Neural cell (in vitro differentiated cells): ENCODE data around the gene CPAMD8. TPM values are rescaled to one million over a fixed set of nuclear protein-coding genes. Genes with fewer than 3 reads are reported as not detected.

Source experiments
- H2AFZ ChIP-seq: fragments of 200-600, 300-800 bp; sonication (generic), shearing (Covaris generic); 2 replicates; pipeline ENCODE4 v1.6.0; 2014; ENCODE audit warnings: low read depth, mild to moderate bottlenecking, antibody characterized with exemption, low read length, moderate library complexity
- H3F3A ChIP-seq: fragments of 200-600 bp; shearing (Covaris generic); 2 replicates; pipeline ENCODE4 v1.6.1; 2016; ENCODE audit warnings: mild to moderate bottlenecking, moderate library complexity, mixed read lengths, antibody characterized with exemption, low read length; ENCODE audit not compliant: insufficient read depth, poor library complexity, severe bottlenecking
- H3K27ac ChIP-seq: fragments of 200-600, 300-800 bp; sonication (generic), shearing (Covaris generic); 2 replicates; pipeline ENCODE4 v1.5.1; 2014; ENCODE audit warnings: mild to moderate bottlenecking, low read length, moderate library complexity
- H3K27me3 ChIP-seq: fragments of 300-800, 200-600 bp; sonication (generic), shearing (Covaris generic); 2 replicates; pipeline ENCODE4 v1.6.0; 2014; ENCODE audit warnings: mild to moderate bottlenecking, low read depth, low read length, moderate library complexity; ENCODE audit not compliant: insufficient read depth
- H3K36me3 ChIP-seq: fragments of 300-800, 200-600 bp; sonication (generic), shearing (Covaris generic); 2 replicates; pipeline ENCODE4 v1.5.1; 2014; ENCODE audit warnings: mild to moderate bottlenecking, antibody characterized with exemption, low read length, moderate library complexity; ENCODE audit not compliant: insufficient read depth
- H3K4me2 ChIP-seq: fragments of 300-800, 200-600 bp; sonication (generic), shearing (Covaris generic); 2 replicates; pipeline ENCODE4 v1.6.0; 2014; ENCODE audit warnings: mild to moderate bottlenecking, low read length
- H3K4me3 ChIP-seq: fragments of 300-800, 200-600 bp; sonication (generic), shearing (Covaris generic); 2 replicates; pipeline ENCODE4 v1.5.1; 2014; ENCODE audit warnings: mild to moderate bottlenecking, low read length, moderate library complexity
- H3K79me2 ChIP-seq: fragments of 200-600 bp; shearing (Covaris generic); replicated peaks from 2 replicates; pipeline ENCODE4 v1.6.0; 2014; ENCODE audit warnings: mild to moderate bottlenecking, low read length, moderate library complexity; ENCODE audit not compliant: insufficient read depth
- H3K9ac ChIP-seq: fragments of 300-800, 200-600 bp; sonication (generic), shearing (Covaris generic); 2 replicates; pipeline ENCODE4 v1.6.1; 2016; ENCODE audit warnings: mild to moderate bottlenecking, low read length, mixed read lengths
- H3K9me2 ChIP-seq: fragments of 200-600 bp; shearing (Covaris generic); 2 replicates; pipeline ENCODE4 v1.6.1; 2016; ENCODE audit warnings: mild to moderate bottlenecking, low read length, mixed read lengths; ENCODE audit not compliant: insufficient read depth
- H3K9me3 ChIP-seq: fragments of 200-600, 300-800 bp; sonication (generic), shearing (Covaris generic); 2 replicates; pipeline ENCODE4 v1.6.1; 2016; ENCODE audit warnings: mild to moderate bottlenecking, mixed run types, low read length, moderate library complexity, mixed read lengths
- H4K20me1 ChIP-seq: fragments of 200-600 bp; shearing (Covaris generic); 2 replicates; pipeline ENCODE4 v1.6.1; 2016; ENCODE audit warnings: mild to moderate bottlenecking, mixed run types; ENCODE audit not compliant: insufficient read depth
- CTCF ChIP-seq: fragments of 450-650 bp; IDR thresholded peaks from 2 replicates; pipeline ENCODE4 v1.5.1; 2014; ENCODE audit warnings: antibody characterized with exemption, mild to moderate bottlenecking, moderate library complexity; ENCODE audit not compliant: poor library complexity, severe bottlenecking
- EP300 ChIP-seq: fragments of 450-650 bp; conservative IDR thresholded peaks from 2 replicates; pipeline ENCODE4 v1.6.1; 2014; ENCODE audit warnings: antibody characterized with exemption, mild to moderate bottlenecking, moderate library complexity; ENCODE audit not compliant: poor library complexity, severe bottlenecking
- EZH2 ChIP-seq: fragments of 200-600, 300-800 bp; shearing (Covaris generic), sonication (generic); IDR thresholded peaks from 2 replicates; pipeline ENCODE4 v1.6.1; 2014; ENCODE audit warnings: antibody characterized with exemption, low read length, borderline replicate concordance, mild to moderate bottlenecking; ENCODE audit not compliant: insufficient read depth, poor library complexity, severe bottlenecking
- MXI1 ChIP-seq: fragments of 450-650 bp; conservative IDR thresholded peaks from 2 replicates; pipeline ENCODE4 v1.6.1; 2014; ENCODE audit warnings: antibody characterized with exemption, mild to moderate bottlenecking; ENCODE audit not compliant: poor library complexity, severe bottlenecking
- POLR2AphosphoS5 ChIP-seq: IDR thresholded peaks from 2 replicates; pipeline ENCODE4 v1.6.1; 2012
- RAD21 ChIP-seq: fragments of 450-650 bp; conservative IDR thresholded peaks from 2 replicates; pipeline ENCODE4 v1.6.1; 2014; ENCODE audit warnings: antibody characterized with exemption, mild to moderate bottlenecking, moderate library complexity
- SMC3 ChIP-seq: fragments of 450-650 bp; conservative IDR thresholded peaks from 2 replicates; pipeline ENCODE4 v1.6.1; 2014; ENCODE audit warnings: antibody characterized with exemption, mild to moderate bottlenecking, moderate library complexity; ENCODE audit not compliant: poor library complexity
- TAF1 ChIP-seq: IDR thresholded peaks from 2 replicates; pipeline ENCODE4 v1.6.1; 2012; ENCODE audit warnings: low read depth
- polyA plus RNA-seq: library from polyadenylated mRNA; depleted of rRNA; stranded (reverse); fragments of >200 nt; gene quantifications from 2 replicates; pipeline ENCODE4 v1.2.3, GENCODE V29; 2014
- TF ChIP-seq, protein P1 (sequence below): IDR thresholded peaks from 2 replicates; pipeline ENCODE4 v1.6.1; 2012; ENCODE audit warnings: borderline replicate concordance

The CPAMD8 gene
- polyA plus RNA-seq, 1 donor from 2014 or later: 1.9 TPM

- Histone ChIP-seq H3F3A (no peaks in the 10 kb centered on the region), H3K4me3 (no peak overlapping the region), H4K20me1 (no peaks in the 10 kb centered on the region), H3K9me3 (peaks cover 3% of the 10 kb centered on the region), H3K9ac (no peak overlapping the region), H2AFZ (no peak overlapping the region), H3K27me3 (no peaks in the 10 kb centered on the region), H3K27ac (no peak overlapping the region), H3K79me2 (no peaks in the 10 kb centered on the region), H3K4me2 (no peak overlapping the region), H3K9me2 (no peaks in the 10 kb centered on the region), H3K36me3 (no peaks in the 10 kb centered on the region)
- TF ChIP-seq CTCF (no peak), TAF1 (no peak), SMC3 (no peak), EP300 (no peak), POLR2AphosphoS5 (no peak), MXI1 (no peak), EZH2 (no peak), RAD21 (no peak)
- TF ChIP-seq, protein P1, sequence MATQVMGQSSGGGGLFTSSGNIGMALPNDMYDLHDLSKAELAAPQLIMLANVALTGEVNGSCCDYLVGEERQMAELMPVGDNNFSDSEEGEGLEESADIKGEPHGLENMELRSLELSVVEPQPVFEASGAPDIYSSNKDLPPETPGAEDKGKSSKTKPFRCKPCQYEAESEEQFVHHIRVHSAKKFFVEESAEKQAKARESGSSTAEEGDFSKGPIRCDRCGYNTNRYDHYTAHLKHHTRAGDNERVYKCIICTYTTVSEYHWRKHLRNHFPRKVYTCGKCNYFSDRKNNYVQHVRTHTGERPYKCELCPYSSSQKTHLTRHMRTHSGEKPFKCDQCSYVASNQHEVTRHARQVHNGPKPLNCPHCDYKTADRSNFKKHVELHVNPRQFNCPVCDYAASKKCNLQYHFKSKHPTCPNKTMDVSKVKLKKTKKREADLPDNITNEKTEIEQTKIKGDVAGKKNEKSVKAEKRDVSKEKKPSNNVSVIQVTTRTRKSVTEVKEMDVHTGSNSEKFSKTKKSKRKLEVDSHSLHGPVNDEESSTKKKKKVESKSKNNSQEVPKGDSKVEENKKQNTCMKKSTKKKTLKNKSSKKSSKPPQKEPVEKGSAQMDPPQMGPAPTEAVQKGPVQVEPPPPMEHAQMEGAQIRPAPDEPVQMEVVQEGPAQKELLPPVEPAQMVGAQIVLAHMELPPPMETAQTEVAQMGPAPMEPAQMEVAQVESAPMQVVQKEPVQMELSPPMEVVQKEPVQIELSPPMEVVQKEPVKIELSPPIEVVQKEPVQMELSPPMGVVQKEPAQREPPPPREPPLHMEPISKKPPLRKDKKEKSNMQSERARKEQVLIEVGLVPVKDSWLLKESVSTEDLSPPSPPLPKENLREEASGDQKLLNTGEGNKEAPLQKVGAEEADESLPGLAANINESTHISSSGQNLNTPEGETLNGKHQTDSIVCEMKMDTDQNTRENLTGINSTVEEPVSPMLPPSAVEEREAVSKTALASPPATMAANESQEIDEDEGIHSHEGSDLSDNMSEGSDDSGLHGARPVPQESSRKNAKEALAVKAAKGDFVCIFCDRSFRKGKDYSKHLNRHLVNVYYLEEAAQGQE: no peak
These were observed 112.2 kb downstream of the CPAMD8 start for GRCh38 chr19:16914421-16914820.

GRCh38 chr19:16912780-16913179 is 113.8 kb downstream of the CPAMD8 start:
- Histone ChIP-seq H3K27ac (no peak overlapping the region), H4K20me1 (no peaks in the 10 kb centered on the region), H3K4me2 (no peak overlapping the region), H2AFZ (no peak overlapping the region), H3K9me3 (peaks cover 3% of the 10 kb centered on the region), H3K9ac (no peak overlapping the region), H3K4me3 (no peak overlapping the region), H3K36me3 (no peaks in the 10 kb centered on the region), H3K27me3 (no peaks in the 10 kb centered on the region), H3K9me2 (no peaks in the 10 kb centered on the region), H3F3A (no peaks in the 10 kb centered on the region), H3K79me2 (no peaks in the 10 kb centered on the region)
- TF ChIP-seq TAF1 (no peak), CTCF (no peak), SMC3 (no peak), POLR2AphosphoS5 (no peak), EP300 (no peak), EZH2 (no peak), MXI1 (no peak), RAD21 (no peak)
- TF ChIP-seq, protein P1: no peak
